Liver (tissue), 9 donors: ENCODE measurements around the gene MEX3C. TPM values are rescaled to one million over a fixed set of nuclear protein-coding genes. Genes with fewer than 3 reads are reported as not detected.

Source experiments
- DNase-seq: peaks from one replicate; pipeline ENCODE4 v3.0.0-alpha.2; 2017; ENCODE audit warnings: low spot score
- H3K27ac ChIP-seq, 2 donors: one replicate each; pipeline ENCODE4 v1.7.0; 2013; ENCODE audit warnings: inconsistent platforms in 2 of 2, low read length in 2 of 2, control low read depth in 1 of 2, low read depth in 1 of 2, mild to moderate bottlenecking in 1 of 2
- H3K27me3 ChIP-seq, 4 donors: one replicate each; pipeline versions ENCODE4 v1.6.1 to v1.7.0; 2013; ENCODE audit warnings: low read length in 3 of 4, inconsistent platforms in 1 of 4, mild to moderate bottlenecking in 1 of 4, moderate library complexity in 1 of 4; ENCODE audit not compliant: control insufficient read depth in 4 of 4, insufficient read depth in 4 of 4
- H3K36me3 ChIP-seq, 4 donors: one replicate each; pipeline versions ENCODE4 v1.6.1 to v1.7.0; 2013; ENCODE audit warnings: low read length in 3 of 4, mild to moderate bottlenecking in 3 of 4, low read depth in 1 of 4, moderate library complexity in 1 of 4; ENCODE audit not compliant: control insufficient read depth in 4 of 4, insufficient read depth in 3 of 4
- H3K4me1 ChIP-seq, 4 donors: one replicate each; pipeline versions ENCODE4 v1.6.1 to v1.7.0; 2013; ENCODE audit warnings: low read length in 3 of 4, mild to moderate bottlenecking in 3 of 4, moderate library complexity in 1 of 4; ENCODE audit not compliant: control insufficient read depth in 4 of 4, insufficient read depth in 4 of 4
- H3K4me3 ChIP-seq, 3 donors: one replicate each; pipeline versions ENCODE4 v1.6.1 to v1.7.0; 2013; ENCODE audit warnings: low read length in 3 of 3, control low read depth in 1 of 3, low read depth in 1 of 3, mild to moderate bottlenecking in 1 of 3
- H3K9ac ChIP-seq, 2 donors: one replicate each; pipeline ENCODE4 v1.7.0; 2013; ENCODE audit warnings: low read length in 2 of 2, mild to moderate bottlenecking in 2 of 2, moderate library complexity in 2 of 2, control low read depth in 1 of 2, low read depth in 1 of 2
- H3K9me3 ChIP-seq, 4 donors: one replicate each; pipeline versions ENCODE4 v1.6.1 to v1.7.0; 2013; ENCODE audit warnings: low read length in 3 of 4; ENCODE audit not compliant: control insufficient read depth in 4 of 4
- EGR1 ChIP-seq, 2 donors: IDR thresholded peaks; 2 replicates each; pipeline ENCODE4 v1.6.1; 2016 to 2018; ENCODE audit warnings: antibody characterized with exemption in 2 of 2, low read depth in 2 of 2
- FOXA1 ChIP-seq: IDR thresholded peaks from 2 replicates; pipeline ENCODE4 v1.6.1; 2016; ENCODE audit warnings: antibody characterized with exemption
- FOXA2 ChIP-seq: IDR thresholded peaks from 2 replicates; pipeline ENCODE4 v1.6.1; 2016; ENCODE audit warnings: antibody characterized with exemption
- GABPA ChIP-seq, 2 donors: IDR thresholded peaks in 1 of 2; conservative IDR thresholded peaks in 1 of 2; 2 replicates each; pipeline ENCODE4 v1.6.1; 2016; ENCODE audit warnings: antibody characterized with exemption in 2 of 2, mild to moderate bottlenecking in 1 of 2, moderate library complexity in 1 of 2
- HNF4A ChIP-seq, 2 donors: conservative IDR thresholded peaks; 2 replicates each; pipeline ENCODE4 v1.6.1; 2016; ENCODE audit warnings: antibody characterized with exemption in 2 of 2, mild to moderate bottlenecking in 2 of 2
- HNF4G ChIP-seq: IDR thresholded peaks from 2 replicates; pipeline ENCODE4 v1.6.1; 2016; ENCODE audit warnings: antibody characterized with exemption
- JUND ChIP-seq, 2 donors: IDR thresholded peaks; 2 replicates each; pipeline ENCODE4 v1.6.1; 2016; ENCODE audit warnings: antibody characterized with exemption in 2 of 2
- RAD21 ChIP-seq, 2 donors: IDR thresholded peaks; 2 replicates each; pipeline ENCODE4 v1.6.1; 2016; ENCODE audit warnings: antibody characterized with exemption in 2 of 2, mild to moderate bottlenecking in 2 of 2
- RXRA ChIP-seq, 2 donors: IDR thresholded peaks; 2 replicates each; pipeline ENCODE4 v1.6.1; 2017 to 2018; ENCODE audit warnings: antibody characterized with exemption in 2 of 2, mild to moderate bottlenecking in 1 of 2
- SP1 ChIP-seq: IDR thresholded peaks from 2 replicates; pipeline ENCODE4 v1.6.1; 2018; ENCODE audit warnings: antibody characterized with exemption, mild to moderate bottlenecking
- TAF1 ChIP-seq: conservative IDR thresholded peaks from 2 replicates; pipeline ENCODE4 v1.6.1; 2016; ENCODE audit warnings: antibody characterized with exemption, mild to moderate bottlenecking
- YY1 ChIP-seq: IDR thresholded peaks from 2 replicates; pipeline ENCODE4 v1.6.1; 2016; ENCODE audit warnings: antibody characterized with exemption, mild to moderate bottlenecking
- WGBS: extraction: QIAGEN DNeasy Blood & Tissue Kit; methylation state at CpG from one replicate; pipeline ENCODE4 v1.1.7; 2013; 5-methylcytosine and 5-hydroxymethylcytosine counted together
- polyA plus RNA-seq, 2 donors: library from polyadenylated mRNA; stranded (reverse) in 1 of 2; unstranded in 1 of 2; fragments of 200-250 nt in 1 of 2; fragments of >200 nt in 1 of 2; fragmentation: Nextera tagmentation in 1 of 2; extraction: Ambion mirVana in 1 of 2; gene quantifications; one replicate each; pipeline versions ENCODE4 v1.2.1 to v1.2.3, GENCODE V29; 2013 to 2015
- total RNA-seq, 2 donors: library from RNA; depleted of rRNA; stranded (reverse); fragments of >200 nt; gene quantifications; one replicate each; pipeline ENCODE4 v1.2.3, GENCODE V29; 2014
- TF ChIP-seq, protein P1 (sequence below): IDR thresholded peaks from 2 replicates; pipeline ENCODE4 v1.6.1; 2016; ENCODE audit warnings: antibody characterized with exemption
- TF ChIP-seq, protein P2 (sequence below): IDR thresholded peaks from 2 replicates; pipeline ENCODE4 v1.6.1; 2016; ENCODE audit warnings: antibody characterized with exemption, mild to moderate bottlenecking
- donor health status: healthy.
- donor health status: healthy.
- donor health status: healthy.
- donor health status: healthy.
- donor health status: healthy.

Gene MEX3C
- total and polyA plus RNA-seq, 4 donors, result 2.7 to 16.1 (median 8.6) TPM

DNA sequence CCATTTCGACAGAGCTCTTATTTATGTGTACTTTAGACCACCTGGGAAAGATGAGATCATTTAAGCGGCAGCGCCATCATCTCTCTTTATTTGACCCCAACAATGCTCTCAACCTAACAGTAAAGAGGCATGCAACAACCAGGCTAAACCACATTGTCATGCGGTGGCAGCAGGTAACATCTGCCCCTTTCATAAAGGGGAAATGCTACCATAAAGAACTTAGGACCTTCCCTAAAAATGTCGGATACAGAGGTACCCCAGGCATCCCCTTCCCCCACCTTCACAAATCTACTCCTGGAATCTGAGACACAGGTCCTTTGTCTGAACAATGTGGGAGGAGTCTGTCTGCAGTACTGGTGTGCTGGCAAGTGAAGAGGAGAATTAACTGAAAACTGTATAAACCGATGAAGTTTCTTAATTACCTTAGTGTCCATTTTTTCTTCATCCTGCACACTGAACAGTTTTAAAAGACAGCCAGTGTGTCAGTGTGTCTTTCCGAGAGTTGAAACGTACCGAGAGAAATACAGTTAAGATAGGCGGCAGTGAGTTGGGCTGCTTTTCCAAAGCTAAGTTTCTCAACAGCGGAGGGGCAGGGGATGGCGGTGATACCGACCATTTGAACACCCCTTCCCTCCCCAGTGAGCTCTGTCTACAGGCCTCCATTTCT, 1.9 kb downstream of the MEX3C start:
- no peaks in the 10 kb centered on the region for H3K9me3 ChIP-seq
- peak overlapping the region; percentile 88 to 92 for H3K27ac ChIP-seq
- no peak for DNase-seq
- peaks cover 1 to 32% (median 19%) of the 10 kb centered on the region in 4 donors for H3K4me1 ChIP-seq
- peak overlapping the region; percentile 90 to 91 for H3K9ac ChIP-seq
- WGBS, result 2% methylated on average over 13 of the region's 13 CpGs
- H3K36me3 ChIP-seq, result no peaks in the 10 kb centered on the region
- TF ChIP-seq TAF1 (no peak), YY1 (peak; percentile 11)
- H3K27me3 ChIP-seq, result no peaks in the 10 kb centered on the region
- H3K4me3 ChIP-seq, result peak overlapping the region; percentile 55 to 95 (median 93)

DNA sequence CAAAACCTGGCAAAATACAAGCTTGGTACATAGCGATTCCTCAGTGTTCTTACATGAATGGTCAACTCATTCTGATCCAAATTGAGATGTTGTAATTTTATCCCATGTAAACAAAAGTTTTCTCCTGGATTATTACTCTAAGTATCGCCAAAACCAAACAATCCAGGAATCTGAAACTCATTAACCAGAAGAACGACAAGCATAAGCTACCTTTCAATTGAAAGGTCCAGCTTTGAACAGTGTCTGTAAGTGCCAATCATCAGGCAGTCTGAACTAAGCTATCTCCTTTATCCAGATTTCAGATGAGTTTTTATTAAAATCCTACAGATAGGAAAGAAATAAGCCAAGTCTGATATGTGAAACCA, 2.4 kb downstream of the MEX3C start:
- WGBS, result 12% methylated on average over 3 of the region's 3 CpGs
- TF ChIP-seq TAF1 (peak; percentile 79), FOXA2 (peak; percentile 35), YY1 (peak; percentile 19), HNF4A (conservative IDR thresholded peaks at IDR 0.05) (peak; percentile 35 to 51), EGR1 (IDR thresholded peaks at IDR 0.05; ENCODE audit: low read depth in 2 of 2) (no peak), RXRA (IDR thresholded peaks at IDR 0.05) (peak; percentile 10 to 54), JUND (IDR thresholded peaks at IDR 0.05) (peak in 1 of 2 donors; percentile 42), RAD21 (IDR thresholded peaks at IDR 0.05) (no peak), SP1 (peak; percentile 31)
- TF ChIP-seq, protein P1, sequence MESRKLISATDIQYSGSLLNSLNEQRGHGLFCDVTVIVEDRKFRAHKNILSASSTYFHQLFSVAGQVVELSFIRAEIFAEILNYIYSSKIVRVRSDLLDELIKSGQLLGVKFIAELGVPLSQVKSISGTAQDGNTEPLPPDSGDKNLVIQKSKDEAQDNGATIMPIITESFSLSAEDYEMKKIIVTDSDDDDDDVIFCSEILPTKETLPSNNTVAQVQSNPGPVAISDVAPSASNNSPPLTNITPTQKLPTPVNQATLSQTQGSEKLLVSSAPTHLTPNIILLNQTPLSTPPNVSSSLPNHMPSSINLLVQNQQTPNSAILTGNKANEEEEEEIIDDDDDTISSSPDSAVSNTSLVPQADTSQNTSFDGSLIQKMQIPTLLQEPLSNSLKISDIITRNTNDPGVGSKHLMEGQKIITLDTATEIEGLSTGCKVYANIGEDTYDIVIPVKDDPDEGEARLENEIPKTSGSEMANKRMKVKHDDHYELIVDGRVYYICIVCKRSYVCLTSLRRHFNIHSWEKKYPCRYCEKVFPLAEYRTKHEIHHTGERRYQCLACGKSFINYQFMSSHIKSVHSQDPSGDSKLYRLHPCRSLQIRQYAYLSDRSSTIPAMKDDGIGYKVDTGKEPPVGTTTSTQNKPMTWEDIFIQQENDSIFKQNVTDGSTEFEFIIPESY, result no peak
- TF ChIP-seq, protein P2, sequence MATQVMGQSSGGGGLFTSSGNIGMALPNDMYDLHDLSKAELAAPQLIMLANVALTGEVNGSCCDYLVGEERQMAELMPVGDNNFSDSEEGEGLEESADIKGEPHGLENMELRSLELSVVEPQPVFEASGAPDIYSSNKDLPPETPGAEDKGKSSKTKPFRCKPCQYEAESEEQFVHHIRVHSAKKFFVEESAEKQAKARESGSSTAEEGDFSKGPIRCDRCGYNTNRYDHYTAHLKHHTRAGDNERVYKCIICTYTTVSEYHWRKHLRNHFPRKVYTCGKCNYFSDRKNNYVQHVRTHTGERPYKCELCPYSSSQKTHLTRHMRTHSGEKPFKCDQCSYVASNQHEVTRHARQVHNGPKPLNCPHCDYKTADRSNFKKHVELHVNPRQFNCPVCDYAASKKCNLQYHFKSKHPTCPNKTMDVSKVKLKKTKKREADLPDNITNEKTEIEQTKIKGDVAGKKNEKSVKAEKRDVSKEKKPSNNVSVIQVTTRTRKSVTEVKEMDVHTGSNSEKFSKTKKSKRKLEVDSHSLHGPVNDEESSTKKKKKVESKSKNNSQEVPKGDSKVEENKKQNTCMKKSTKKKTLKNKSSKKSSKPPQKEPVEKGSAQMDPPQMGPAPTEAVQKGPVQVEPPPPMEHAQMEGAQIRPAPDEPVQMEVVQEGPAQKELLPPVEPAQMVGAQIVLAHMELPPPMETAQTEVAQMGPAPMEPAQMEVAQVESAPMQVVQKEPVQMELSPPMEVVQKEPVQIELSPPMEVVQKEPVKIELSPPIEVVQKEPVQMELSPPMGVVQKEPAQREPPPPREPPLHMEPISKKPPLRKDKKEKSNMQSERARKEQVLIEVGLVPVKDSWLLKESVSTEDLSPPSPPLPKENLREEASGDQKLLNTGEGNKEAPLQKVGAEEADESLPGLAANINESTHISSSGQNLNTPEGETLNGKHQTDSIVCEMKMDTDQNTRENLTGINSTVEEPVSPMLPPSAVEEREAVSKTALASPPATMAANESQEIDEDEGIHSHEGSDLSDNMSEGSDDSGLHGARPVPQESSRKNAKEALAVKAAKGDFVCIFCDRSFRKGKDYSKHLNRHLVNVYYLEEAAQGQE, result no peak
- Histone ChIP-seq H3K9ac (peak overlapping the region in 1 of 2 donors; percentile 91), H3K4me3 (peak overlapping the region in 2 of 3 donors; percentile 93 to 95), H3K36me3 (no peaks in the 10 kb centered on the region), H3K4me1 (peaks cover 1 to 32% (median 19%) of the 10 kb centered on the region in 4 donors), H3K27me3 (no peaks in the 10 kb centered on the region), H3K27ac (peak overlapping the region; percentile 88 to 92), H3K9me3 (no peaks in the 10 kb centered on the region)
- no peak for DNase-seq

DNA sequence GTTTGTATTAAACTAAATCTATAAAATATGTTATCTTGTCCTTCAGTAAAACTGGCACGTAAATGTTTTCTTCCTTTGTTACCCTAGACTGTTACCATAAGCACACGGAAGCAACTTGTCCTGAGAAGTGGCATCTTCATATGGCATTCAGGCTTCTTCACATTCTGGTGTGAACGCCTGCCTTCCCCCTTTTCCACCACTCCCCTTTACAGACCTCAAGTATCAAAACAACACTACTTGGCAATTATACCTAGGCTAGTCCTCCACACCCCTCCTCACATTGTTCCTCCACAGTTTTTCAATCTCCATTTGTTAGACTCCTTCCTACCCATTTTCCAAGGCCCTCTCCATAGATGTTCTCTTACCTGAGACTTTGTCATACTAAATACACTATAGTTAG, 2.9 kb downstream of the MEX3C start:
- Histone ChIP-seq H3K27me3 (no peaks in the 10 kb centered on the region), H3K27ac (peak overlapping the region; percentile 88 to 92), H3K4me3 (peak overlapping the region in 1 of 3 donors; percentile 93), H3K9ac (peak overlapping the region in 1 of 2 donors; percentile 91), H3K4me1 (peaks cover 1 to 32% (median 19%) of the 10 kb centered on the region in 4 donors), H3K9me3 (no peaks in the 10 kb centered on the region), H3K36me3 (no peaks in the 10 kb centered on the region)
- DNase-seq, result no peak
- 81% methylated on average over 3 of the region's 3 CpGs for WGBS
- TF ChIP-seq HNF4G, result no peak
- TF ChIP-seq, protein P2, result no peak
- no peak for TF ChIP-seq FOXA1
- TF ChIP-seq GABPA (IDR thresholded peaks at IDR 0.05 in 1 of 2, conservative IDR thresholded peaks at IDR 0.05 in 1 of 2), result no peak
